ENCODE data around the gene TMEM82. TPM values are rescaled to one million over a fixed set of nuclear protein-coding genes. Genes with fewer than 3 reads are reported as not detected.

TMEM82 gene
- polyA plus RNA-seq, 1 experiment: not detected

- H3K9me3 ChIP-seq (ENCODE audit: control insufficient read depth, insufficient read depth, low read length): no peaks in the 10 kb centered on the region; the same call in 1 of the 2 replicates
- no peak for DNase-seq (ENCODE audit: low read depth, low spot score)
- no peak overlapping the region for H3K27ac ChIP-seq (ENCODE audit: low read depth, low read length)
- ChIA-PET POLR2A (interaction anchor here (0.5 kb wide), 1 partner anchor 101 kb away, joined by 4 read pairs; no protein-coding TSS in a partner anchor), CTCF (no interaction called here)
- no peak for TF ChIP-seq CTCF (IDR thresholded peaks at IDR 0.05; ENCODE audit: low read depth, low read length)
- no peak overlapping the region for H3K4me3 ChIP-seq (ENCODE audit: low read depth, low read length)
- no peaks in the 10 kb centered on the region for H3K27me3 ChIP-seq (ENCODE audit: control insufficient read depth, insufficient read depth, low read length)
Observed at GRCh38 chr1:15730936-15731335, 11.4 kb upstream of the TMEM82 start.

GRCh38 chr1:15731735-15732685 lies 10.3 kb upstream of the TMEM82 start:
- Histone ChIP-seq H3K27me3 (ENCODE audit: control insufficient read depth, insufficient read depth, low read length) (no peaks in the 10 kb centered on the region), H3K4me3 (ENCODE audit: low read depth, low read length) (no peak overlapping the region), H3K27ac (ENCODE audit: low read depth, low read length) (no peak overlapping the region), H3K9me3 (ENCODE audit: control insufficient read depth, insufficient read depth, low read length) (no peaks in the 10 kb centered on the region; the same call in 1 of the 2 replicates)
- ChIA-PET CTCF (no interaction called here), POLR2A (interaction anchor here (0.5 kb wide), 1 partner anchor 102 kb away, joined by 4 read pairs; no protein-coding TSS in a partner anchor)
- no peak for DNase-seq (ENCODE audit: low read depth, low spot score)
- no peak for TF ChIP-seq CTCF (IDR thresholded peaks at IDR 0.05; ENCODE audit: low read depth, low read length)

GRCh38 chr1:15732686-15733081 lies 9.6 kb upstream of the TMEM82 start:
- ChIA-PET POLR2A (no interaction called here), CTCF (interaction anchor here (1.0 kb wide), 1 partner anchor 139 kb away, joined by 3 read pairs; no protein-coding TSS in a partner anchor)
- no peak for TF ChIP-seq CTCF (IDR thresholded peaks at IDR 0.05; ENCODE audit: low read depth, low read length)
- Histone ChIP-seq H3K4me3 (ENCODE audit: low read depth, low read length) (no peak overlapping the region), H3K9me3 (ENCODE audit: control insufficient read depth, insufficient read depth, low read length) (no peaks in the 10 kb centered on the region; the same call in 1 of the 2 replicates), H3K27ac (ENCODE audit: low read depth, low read length) (no peak overlapping the region), H3K27me3 (ENCODE audit: control insufficient read depth, insufficient read depth, low read length) (no peaks in the 10 kb centered on the region)
- no peak for DNase-seq (ENCODE audit: low read depth, low spot score)

GRCh38 chr1:15733218-15733725 lies 9.0 kb upstream of the TMEM82 start:
- TF ChIP-seq CTCF (IDR thresholded peaks at IDR 0.05; ENCODE audit: low read depth, low read length): no peak
- Histone ChIP-seq H3K27ac (ENCODE audit: low read depth, low read length) (no peak overlapping the region), H3K9me3 (ENCODE audit: control insufficient read depth, insufficient read depth, low read length) (no peaks in the 10 kb centered on the region; the same call in 1 of the 2 replicates), H3K4me3 (ENCODE audit: low read depth, low read length) (no peak overlapping the region), H3K27me3 (ENCODE audit: control insufficient read depth, insufficient read depth, low read length) (no peaks in the 10 kb centered on the region)
- POLR2A ChIA-PET: no interaction called here
- CTCF ChIA-PET: interaction anchor here (1.0 kb wide), 1 partner anchor 139 kb away, joined by 3 read pairs; no protein-coding TSS in a partner anchor
- DNase-seq (ENCODE audit: low read depth, low spot score): no peak

Measured in AG04450 (cell line).